ENCODE measurements around the gene KRTAP9-2.
"Not testable (repeated sequence)": the region's sequence is repeated elsewhere in the genome, so short reads cannot be mapped to it uniquely, and the experiment has no call there.

KRTAP9-2 gene

GRCh38 chr17:41237116-41237515, 10.7 kb downstream of the KRTAP9-2 start:
- not testable (repeated sequence) for DNase-seq (ENCODE audit: low spot score)

GRCh38 chr17:41237949-41238437, 11.5 kb downstream of the KRTAP9-2 start, which contains the start of gene KRTAP9-8:
Gene KRTAP9-8 (plus strand): TSS chr17:41237999. CDS start chr17:41238052, 53 bp downstream.
- DNase-seq (ENCODE audit: low spot score) = not testable (repeated sequence)

- DNase-seq (ENCODE audit: low spot score) = not testable (repeated sequence)
These were observed 20.7 kb downstream of the KRTAP9-2 start for GRCh38 chr17:41246995-41247787.

- not testable (repeated sequence) for DNase-seq (ENCODE audit: low spot score)
These were observed 23.3 kb downstream of the KRTAP9-2 start, which contains the start of gene KRTAP9-4 for GRCh38 chr17:41249637-41250240. Gene KRTAP9-4 (plus strand): TSS chr17:41249687. CDS start chr17:41249721, 34 bp downstream.

GRCh38 chr17:41251261-41251660, 24.8 kb downstream of the KRTAP9-2 start:
- no peak for DNase-seq (ENCODE audit: low spot score)

GRCh38 chr17:41254861-41255260, 28.4 kb downstream of the KRTAP9-2 start:
- DNase-seq (ENCODE audit: low spot score) = no peak

GRCh38 chr17:41255381-41256290, 29.2 kb downstream of the KRTAP9-2 start, which contains the start of gene KRTAP9-9:
Gene KRTAP9-9 (plus strand): TSS chr17:41255384.
- not testable (repeated sequence) for DNase-seq (ENCODE audit: low spot score)

- no peak for DNase-seq (ENCODE audit: low spot score)
These were observed 29.8 kb downstream of the KRTAP9-2 start for GRCh38 chr17:41256291-41256685.

GRCh38 chr17:41258406-41258805, 32.0 kb downstream of the KRTAP9-2 start:
- no peak for DNase-seq (ENCODE audit: low spot score)

- DNase-seq (ENCODE audit: low spot score) = no peak
These were observed 36.8 kb downstream of the KRTAP9-2 start for GRCh38 chr17:41263212-41263611.

- DNase-seq (ENCODE audit: low spot score) = no peak
These were observed 38.2 kb downstream of the KRTAP9-2 start for GRCh38 chr17:41264599-41264998.

GRCh38 chr17:41265078-41265477, 38.6 kb downstream of the KRTAP9-2 start, which contains the start of gene KRTAP9-6:
Gene KRTAP9-6 (plus strand): TSS chr17:41265378. CDS start chr17:41265378, 0 bp downstream.
- DNase-seq (ENCODE audit: low spot score) = no peak

- DNase-seq (ENCODE audit: low spot score) = no peak
These were observed 41.3 kb downstream of the KRTAP9-2 start for GRCh38 chr17:41267711-41268110.

GRCh38 chr17:41271323-41271722, 44.9 kb downstream of the KRTAP9-2 start:
- DNase-seq (ENCODE audit: low spot score) = not testable (repeated sequence)

GRCh38 chr17:41271858-41272257, 45.4 kb downstream of the KRTAP9-2 start:
- DNase-seq (ENCODE audit: low spot score) = no peak

- DNase-seq (ENCODE audit: low spot score) = not testable (repeated sequence)
These were observed 49.3 kb downstream of the KRTAP9-2 start, which contains the start of gene KRTAP9-7 for GRCh38 chr17:41275648-41276190. Gene KRTAP9-7 (plus strand): TSS chr17:41275698. CDS start chr17:41275698, 0 bp downstream.

All from hematopoietic multipotent progenitor cell treated with erythropoietin and hydrocortisone succinate and interleukin-3 and kit ligand, for 17 days (in vitro differentiated cells).